ENCODE measurements around the gene SMAD7. TPM values are rescaled to one million over a fixed set of nuclear protein-coding genes. Genes with fewer than 3 reads are reported as not detected.
"Not testable (repeated sequence)": the region's sequence is repeated elsewhere in the genome, so short reads cannot be mapped to it uniquely, and the experiment has no call there.

The SMAD7 gene
- polyA plus RNA-seq, 5 donors: 44.9 to 68.8 (median 66.3) TPM

GRCh38 chr18:48885266-48885923, 65.4 kb downstream of the SMAD7 start:
- DNase-seq: no peak

GRCh38 chr18:48884771-48885170, 66.0 kb downstream of the SMAD7 start:
- no peak for DNase-seq

- DNase-seq: no peak
Observed at GRCh38 chr18:48884306-48884705, 66.5 kb downstream of the SMAD7 start.

- no peak for DNase-seq
Observed at GRCh38 chr18:48882379-48882778, 68.4 kb downstream of the SMAD7 start.

- no peak for DNase-seq
Observed at GRCh38 chr18:48880931-48881330, 69.8 kb downstream of the SMAD7 start.

GRCh38 chr18:48879008-48879431, 71.7 kb downstream of the SMAD7 start:
- peak; percentile 63 to 66 for DNase-seq

GRCh38 chr18:48878471-48878870, 72.3 kb downstream of the SMAD7 start:
- DNase-seq: no peak

GRCh38 chr18:48877941-48878340, 72.8 kb downstream of the SMAD7 start:
- no peak for DNase-seq

- no peak for DNase-seq
Observed at GRCh38 chr18:48876590-48876989, 74.2 kb downstream of the SMAD7 start.

- no peak for DNase-seq
Observed at GRCh38 chr18:48875942-48876511, 74.7 kb downstream of the SMAD7 start.

- no peak for DNase-seq
Observed at GRCh38 chr18:48875314-48875941, 75.3 kb downstream of the SMAD7 start.

GRCh38 chr18:48874701-48875162, 76.0 kb downstream of the SMAD7 start:
- no peak for DNase-seq

GRCh38 chr18:48874233-48874632, 76.5 kb downstream of the SMAD7 start:
- DNase-seq: no peak

- no peak for DNase-seq
Observed at GRCh38 chr18:48872234-48873145, 78.3 kb downstream of the SMAD7 start.

- no peak for DNase-seq
Observed at GRCh38 chr18:48871391-48872166, 79.2 kb downstream of the SMAD7 start.

- DNase-seq: not testable (repeated sequence)
Observed at GRCh38 chr18:48870926-48871325, 79.8 kb downstream of the SMAD7 start.

Data from right lung (tissue), 5 donors.